ENCODE data around the gene CATSPERB.

- TF ChIP-seq CTCF (IDR thresholded peaks at IDR 0.05; ENCODE audit: control extremely low read depth in 1 of 3, insufficient read depth in 1 of 3, low read depth in 1 of 3, low read length in 3 of 3) (no peak), CBX8 (IDR thresholded peaks at IDR 0.05; ENCODE audit: borderline replicate concordance, low read depth, low read length) (no peak), NRF1 (IDR thresholded peaks at IDR 0.05; ENCODE audit: low read depth, low read length) (no peak), USF2 (IDR thresholded peaks at IDR 0.05; ENCODE audit: low read length) (no peak), EZH2 (IDR thresholded peaks at IDR 0.05; ENCODE audit: low read depth, low read length, severe bottlenecking) (no peak), SIX5 (IDR thresholded peaks at IDR 0.05; ENCODE audit: low read depth, low read length) (no peak), GABPA (IDR thresholded peaks at IDR 0.05; ENCODE audit: borderline replicate concordance, insufficient read depth, low read length) (no peak), ATF2 (IDR thresholded peaks at IDR 0.05; ENCODE audit: low read length) (no peak), TAF1 (IDR thresholded peaks at IDR 0.05; ENCODE audit: low read depth, low read length) (no peak), MAFK (IDR thresholded peaks at IDR 0.05; ENCODE audit: low read depth, low read length) (no peak), RAD21 (IDR thresholded peaks at IDR 0.05 in 1 of 2, conservative IDR thresholded peaks at IDR 0.05 in 1 of 2; ENCODE audit: low read depth in 2 of 2, low read length in 2 of 2) (no peak), CBX5 (IDR thresholded peaks at IDR 0.05; ENCODE audit: low read depth, low read length) (no peak), POLR2A (IDR thresholded peaks at IDR 0.05; ENCODE audit: control extremely low read depth in 1 of 2, low read depth in 2 of 2, low read length in 2 of 2) (no peak), EP300 (IDR thresholded peaks at IDR 0.05; ENCODE audit: borderline replicate concordance in 1 of 2, low read depth in 2 of 2, low read length in 2 of 2) (no peak)
Measured at GRCh38 chr14:91754819-91755218, 22.9 kb upstream of the CATSPERB start.

All from H1 (cell line).